C4-2B (cell line): ENCODE measurements around the gene COIL.
"Not testable (repeated sequence)": the region's sequence is repeated elsewhere in the genome, so short reads cannot be mapped to it uniquely, and the experiment has no call there.

Experiments
- CTCF ChIP-seq: fragments of 450-650 bp; conservative IDR thresholded peaks from 2 replicates; pipeline ENCODE4 v1.5.1; 2017; ENCODE audit warnings: mild to moderate bottlenecking
- ZFX ChIP-seq: fragments of 450-650 bp; IDR thresholded peaks from 2 replicates; pipeline ENCODE4 v1.6.1; 2017

GRCh38 chr17:56980526-56980925 lies 19.7 kb upstream of the COIL start:
- TF ChIP-seq CTCF, ZFX: not testable (repeated sequence)
